PFSK-1 (cell line): Measurements from ENCODE around the gene TMEM132A.

ENCODE experiments used
- POLR2AphosphoS5 ChIP-seq: IDR thresholded peaks from 2 replicates; pipeline ENCODE4 v1.6.1; 2012; ENCODE audit warnings: low read depth, mild to moderate bottlenecking, control low read depth, low read length, moderate library complexity
- TAF1 ChIP-seq: IDR thresholded peaks from 2 replicates; pipeline ENCODE4 v1.6.1; 2012; ENCODE audit warnings: low read length, control low read depth, borderline replicate concordance; ENCODE audit not compliant: insufficient read depth

- TF ChIP-seq POLR2AphosphoS5 (no peak), TAF1 (no peak)
Observed at GRCh38 chr11:60939855-60940254, 15.6 kb downstream of the TMEM132A start.
